Stimulated activated naive CD8-positive, alpha-beta T cell treated with anti-CD3 and anti-CD28 coated beads, Interleukin-15, Interleukin-2, amounts not matched to agents 100 U/mL and 50 U/mL, for 24 hours (primary cell): ENCODE data around the gene PTPRK.

Experiments used
- ATAC-seq: fragments of 150-1000 bp; cut with Tn5 transposase; one replicate; pipeline ENCODE4 v1.10.0; 2021
- DNase-seq: peaks from one replicate; pipeline ENCODE4 v3.0.0; 2021

Gene PTPRK

GRCh38 chr6:128389820-128390534 is 130.4 kb downstream of the PTPRK start:
- no peak for DNase-seq

GRCh38 chr6:128388380-128388779 is 132.0 kb downstream of the PTPRK start:
- DNase-seq (no peak), ATAC-seq (no peak)

More at GRCh38 chr6:128389820-128390534, 130.4 kb downstream of the PTPRK start:
- no peak for ATAC-seq

- no peak for ATAC-seq
- no peak for DNase-seq
Observed at GRCh38 chr6:128380891-128381290, 139.5 kb downstream of the PTPRK start.

- DNase-seq (no peak), ATAC-seq (no peak)
Observed at GRCh38 chr6:128379577-128379976, 140.8 kb downstream of the PTPRK start.

- ATAC-seq = no peak
- DNase-seq = no peak
Observed at GRCh38 chr6:128376952-128377503, 143.4 kb downstream of the PTPRK start.

- no peak for ATAC-seq
- DNase-seq = no peak
Observed at GRCh38 chr6:128371136-128371535, 149.3 kb downstream of the PTPRK start.

GRCh38 chr6:128370072-128370471 is 150.3 kb downstream of the PTPRK start:
- ATAC-seq = no peak
- no peak for DNase-seq

GRCh38 chr6:128368213-128368944 is 152.0 kb downstream of the PTPRK start:
- ATAC-seq (no peak), DNase-seq (no peak)

- DNase-seq = no peak
Observed at GRCh38 chr6:128367437-128367836, 153.0 kb downstream of the PTPRK start.

GRCh38 chr6:128365520-128366160 is 154.8 kb downstream of the PTPRK start:
- no peak for ATAC-seq
- DNase-seq = no peak

More at GRCh38 chr6:128367437-128367836, 153.0 kb downstream of the PTPRK start:
- no peak for ATAC-seq

- ATAC-seq = no peak
Observed at GRCh38 chr6:128364766-128365519, 155.5 kb downstream of the PTPRK start.

GRCh38 chr6:128363020-128363813 is 157.2 kb downstream of the PTPRK start:
- no peak for ATAC-seq
- DNase-seq = no peak

More at GRCh38 chr6:128364766-128365519, 155.5 kb downstream of the PTPRK start:
- no peak for DNase-seq

- ATAC-seq = no peak
- DNase-seq = no peak
Observed at GRCh38 chr6:128361378-128361777, 159.0 kb downstream of the PTPRK start.

GRCh38 chr6:128358244-128358776 is 162.1 kb downstream of the PTPRK start:
- no peak for DNase-seq

GRCh38 chr6:128357392-128358130 is 162.8 kb downstream of the PTPRK start:
- no peak for ATAC-seq
- DNase-seq = no peak

More at GRCh38 chr6:128358244-128358776, 162.1 kb downstream of the PTPRK start:
- no peak for ATAC-seq

GRCh38 chr6:128352366-128352765 is 168.0 kb downstream of the PTPRK start:
- DNase-seq = no peak
- ATAC-seq = no peak

- DNase-seq (no peak), ATAC-seq (no peak)
Observed at GRCh38 chr6:128351255-128351514, 169.2 kb downstream of the PTPRK start.

GRCh38 chr6:128350416-128351254 is 169.8 kb downstream of the PTPRK start:
- DNase-seq (no peak), ATAC-seq (no peak)

- DNase-seq = no peak
Observed at GRCh38 chr6:128347123-128347522, 173.3 kb downstream of the PTPRK start.

More at GRCh38 chr6:128347123-128347522, 173.3 kb downstream of the PTPRK start:
- ATAC-seq = no peak
